ENCODE measurements around the gene DOCK10.

Gene DOCK10

DNA sequence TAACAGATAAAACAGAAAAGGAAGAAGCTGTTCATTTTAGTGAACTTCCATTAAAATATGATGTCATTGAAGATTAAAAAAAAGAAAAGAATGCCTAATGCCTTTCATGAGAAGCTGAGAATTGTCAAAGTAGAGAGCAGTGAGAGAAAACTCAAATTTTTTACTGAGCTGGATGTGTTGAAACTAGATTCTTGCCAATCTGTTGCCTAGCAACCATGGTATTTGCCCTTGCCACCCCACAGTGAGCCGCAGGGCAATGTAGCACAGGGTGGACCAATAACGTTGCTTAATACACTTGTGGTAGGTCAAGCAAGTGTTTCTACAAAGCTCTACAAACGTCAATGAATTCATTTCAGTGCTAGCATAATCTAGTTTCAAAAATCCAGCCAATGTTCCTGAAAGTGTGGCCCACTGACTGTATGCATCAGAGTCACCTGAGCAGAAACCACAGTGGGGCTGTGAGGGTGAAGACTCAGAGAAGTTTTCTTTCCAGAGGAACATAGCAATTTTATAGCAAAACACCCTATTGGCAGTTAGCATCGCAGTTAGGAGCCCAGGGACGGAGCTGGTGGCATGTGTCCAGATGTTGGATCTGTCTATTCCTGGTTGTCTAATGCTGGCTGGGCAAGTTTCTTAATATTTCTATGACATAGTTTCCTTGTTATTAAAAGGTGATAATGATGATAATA lies 132.2 kb downstream of the DOCK10 start:
- no peak for DNase-seq

DNA sequence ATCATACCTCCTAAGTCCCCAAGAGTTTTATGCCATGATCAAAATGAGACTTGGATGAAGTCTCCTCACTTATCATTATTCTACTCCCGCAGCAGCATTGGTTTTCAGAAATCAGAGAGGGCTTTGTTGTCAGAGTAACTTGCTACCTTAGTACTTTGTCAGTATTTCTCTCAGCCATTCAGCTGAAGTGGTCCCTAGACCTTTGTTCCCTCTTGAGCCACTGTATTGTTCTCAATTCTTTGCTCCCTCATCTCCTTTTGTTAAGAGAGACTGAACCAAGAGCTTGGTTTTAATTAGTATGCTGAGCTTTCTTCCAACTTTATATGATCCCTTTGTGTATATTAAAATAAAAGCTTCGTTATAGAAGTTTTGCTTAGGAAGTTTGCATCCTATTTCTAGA lies 133.4 kb downstream of the DOCK10 start:
- no peak for DNase-seq

DNA sequence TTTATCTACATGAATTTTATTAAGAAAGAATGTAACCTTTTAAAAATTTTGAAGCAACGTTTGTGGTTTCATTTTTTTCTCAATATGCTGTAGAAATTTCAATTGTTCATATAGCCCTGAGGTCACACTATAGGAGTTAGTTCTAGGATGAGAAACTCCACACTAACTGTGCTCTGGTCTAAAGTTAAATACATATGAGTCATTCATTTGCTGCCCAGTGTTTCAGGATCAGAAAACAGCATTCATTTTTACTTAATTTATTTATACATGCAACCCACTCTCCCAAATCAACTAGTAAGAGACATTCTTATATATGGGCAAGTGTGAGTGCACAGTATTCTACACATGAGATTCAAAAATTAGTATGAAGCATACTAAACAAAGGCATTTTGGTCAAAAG lies 137.9 kb downstream of the DOCK10 start:
- no peak for DNase-seq

DNA sequence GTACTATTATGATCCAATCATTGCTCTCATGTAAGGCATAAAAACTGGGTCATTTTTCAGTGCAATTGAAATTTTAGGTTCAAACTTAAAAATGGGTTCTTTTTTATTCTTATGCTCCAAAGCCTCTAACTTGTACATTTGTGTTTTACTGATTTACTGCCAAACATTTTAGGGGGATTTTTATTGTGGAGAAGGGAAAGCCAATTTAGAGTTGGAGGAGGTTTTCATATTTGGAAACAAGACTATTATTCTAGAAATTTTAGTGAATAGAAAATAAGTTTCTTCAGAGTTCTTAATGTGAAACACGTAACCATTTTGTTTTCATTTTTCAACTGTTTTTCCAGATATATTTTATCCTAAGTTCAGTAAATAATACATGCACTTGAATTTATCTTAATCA lies 138.6 kb downstream of the DOCK10 start:
- no peak for DNase-seq

DNA sequence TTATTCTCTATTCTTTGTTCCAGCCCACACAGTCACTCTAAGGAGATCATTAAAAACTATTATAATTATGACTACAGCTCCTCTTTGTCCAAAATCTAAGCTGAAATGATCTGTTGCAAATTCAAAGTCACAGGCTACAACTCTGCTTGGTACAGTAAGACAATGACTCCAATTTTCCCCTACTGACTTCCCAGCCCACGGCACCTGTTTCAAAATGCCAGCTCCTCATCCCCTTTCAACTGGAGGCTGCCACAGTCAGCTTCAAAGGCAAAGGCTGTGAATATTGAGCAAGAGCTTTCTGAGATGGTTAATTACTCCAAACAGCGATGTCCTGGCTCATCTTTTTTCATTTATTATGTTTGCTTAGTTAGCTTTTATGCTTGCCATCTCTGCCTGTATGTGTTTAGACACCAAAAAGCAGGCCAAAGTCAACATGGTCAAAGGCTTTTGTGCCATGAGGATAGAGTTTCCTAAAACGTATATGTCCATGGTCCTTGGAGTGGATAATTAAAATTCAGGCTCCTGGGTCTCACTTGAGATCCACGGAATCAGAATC lies 141.1 kb downstream of the DOCK10 start:
- DNase-seq: no peak

DNA sequence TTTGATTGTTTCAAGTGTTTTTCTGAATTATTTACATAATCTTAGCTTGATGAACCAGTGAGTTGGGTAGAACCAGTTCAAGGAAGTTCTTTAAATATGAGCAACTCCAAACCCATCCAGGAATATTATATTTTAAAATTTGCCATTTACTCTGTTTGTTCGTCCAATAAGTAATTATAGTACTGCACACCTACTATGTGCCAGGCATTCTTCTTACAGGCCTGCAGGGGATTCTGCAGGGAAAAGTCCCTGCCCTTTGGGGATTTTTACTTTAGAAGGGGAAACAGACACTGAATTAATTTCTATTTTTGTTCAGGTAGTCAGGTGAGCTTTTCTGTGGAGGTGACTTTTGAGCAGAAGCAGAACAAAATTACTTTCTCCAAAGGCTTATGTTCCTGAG lies 146.9 kb downstream of the DOCK10 start:
- DNase-seq: no peak

DNA sequence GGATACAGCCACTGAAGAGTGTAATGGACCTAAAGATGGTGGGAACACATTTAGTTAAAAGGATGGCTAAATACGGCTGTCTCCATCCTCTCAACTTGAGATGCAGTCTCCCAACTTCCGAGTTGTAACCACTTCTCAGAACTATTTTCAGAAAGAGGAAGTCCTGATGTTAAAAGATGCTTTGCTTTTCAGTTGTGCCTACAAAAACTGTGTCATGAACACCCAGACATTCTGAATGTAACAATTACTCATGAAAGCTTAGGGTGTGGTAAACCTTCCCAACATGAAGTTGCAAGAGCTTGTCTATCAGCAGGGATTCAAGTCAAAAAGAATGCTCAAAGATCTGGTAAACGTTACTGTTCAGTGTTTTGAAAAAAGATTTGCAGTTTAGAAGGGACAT lies 147.9 kb downstream of the DOCK10 start:
- no peak for DNase-seq

DNA sequence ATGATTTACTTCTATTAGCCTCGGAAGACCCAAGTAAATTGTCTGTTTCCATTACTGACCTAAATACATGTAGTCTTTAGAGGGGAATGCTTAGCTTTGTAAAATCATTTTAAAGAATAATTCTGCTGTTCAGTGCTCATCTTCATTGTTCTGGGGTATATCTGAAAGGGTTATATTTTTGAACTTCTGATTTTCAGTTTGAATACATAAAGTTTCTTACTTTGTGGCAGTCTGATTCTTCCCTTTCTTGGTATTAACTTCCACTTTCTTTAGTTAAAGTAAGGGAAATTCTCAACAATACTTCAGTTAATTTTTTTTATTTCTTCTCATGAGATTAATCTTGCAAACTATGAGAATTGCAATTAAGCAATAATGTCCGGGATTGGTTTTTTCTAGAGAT lies 148.4 kb downstream of the DOCK10 start:
- no peak for DNase-seq

DNA sequence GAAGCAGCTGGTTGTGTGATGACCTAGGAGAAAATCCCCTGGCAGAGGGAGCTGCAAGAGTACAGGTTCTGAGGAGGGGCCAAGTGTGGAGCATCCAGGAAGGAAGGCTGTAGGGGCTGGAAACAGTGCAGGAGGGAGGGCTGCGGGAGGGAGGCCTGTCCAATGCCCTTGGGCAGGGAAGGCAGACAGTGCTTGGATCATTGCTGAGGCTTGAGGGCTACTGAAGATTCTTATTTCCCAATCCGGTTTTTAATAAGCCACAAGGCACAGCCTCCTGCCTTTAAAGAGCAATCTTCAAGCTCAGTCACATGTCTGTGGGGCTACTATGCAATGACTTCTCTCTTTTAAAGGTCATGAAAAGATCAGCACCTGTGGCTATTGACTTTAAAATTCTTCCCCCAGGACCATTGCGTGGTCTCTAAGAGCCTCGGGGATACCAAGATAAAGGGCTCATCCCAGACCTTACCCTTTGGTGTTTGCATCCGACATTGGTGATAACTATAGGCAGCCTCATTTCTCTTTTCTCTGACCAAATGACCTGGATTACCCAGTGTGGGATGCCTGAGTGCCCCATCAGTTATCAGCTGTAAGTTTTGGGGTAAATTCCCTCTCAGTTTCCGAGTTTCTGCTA lies 149.6 kb downstream of the DOCK10 start:
- no peak for DNase-seq

DNA sequence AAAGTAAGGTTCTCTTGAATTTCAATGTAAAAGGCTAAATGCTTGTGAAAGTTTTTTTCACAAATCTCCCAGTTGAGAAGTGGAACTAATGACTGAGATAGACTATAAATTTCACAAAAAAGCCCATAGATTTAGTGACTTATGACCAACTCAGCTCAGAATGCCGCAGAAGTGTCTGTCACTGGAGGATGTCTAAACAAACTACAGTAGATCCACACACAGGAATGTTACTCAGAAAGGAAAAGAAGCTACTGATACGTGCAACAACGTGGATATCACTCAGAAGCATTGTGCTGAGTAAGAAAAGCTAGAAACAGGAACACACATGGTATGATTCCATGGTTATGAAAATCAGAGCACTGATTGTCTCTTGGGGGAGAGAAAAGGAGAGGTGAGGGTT lies 151.9 kb downstream of the DOCK10 start:
- no peak for DNase-seq

DNA sequence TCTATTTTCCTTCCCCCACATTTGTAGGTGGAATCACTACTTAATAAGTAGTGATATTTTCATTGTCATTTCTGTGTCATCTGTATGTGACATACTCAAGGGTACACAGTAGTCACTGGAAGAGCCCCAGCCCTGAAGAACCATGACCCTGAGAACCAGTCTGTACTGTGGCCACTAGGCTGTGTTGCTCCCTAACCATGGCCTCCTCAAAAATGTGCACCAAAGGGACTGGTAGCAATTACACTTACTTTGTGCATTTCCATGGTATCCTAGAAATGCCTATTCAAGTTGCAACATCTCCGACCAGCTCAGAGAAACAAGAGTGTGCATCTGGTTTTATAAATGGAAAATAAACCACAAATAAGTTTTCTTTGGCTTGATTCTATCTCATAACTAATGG lies 155.1 kb downstream of the DOCK10 start:
- DNase-seq: no peak

DNA sequence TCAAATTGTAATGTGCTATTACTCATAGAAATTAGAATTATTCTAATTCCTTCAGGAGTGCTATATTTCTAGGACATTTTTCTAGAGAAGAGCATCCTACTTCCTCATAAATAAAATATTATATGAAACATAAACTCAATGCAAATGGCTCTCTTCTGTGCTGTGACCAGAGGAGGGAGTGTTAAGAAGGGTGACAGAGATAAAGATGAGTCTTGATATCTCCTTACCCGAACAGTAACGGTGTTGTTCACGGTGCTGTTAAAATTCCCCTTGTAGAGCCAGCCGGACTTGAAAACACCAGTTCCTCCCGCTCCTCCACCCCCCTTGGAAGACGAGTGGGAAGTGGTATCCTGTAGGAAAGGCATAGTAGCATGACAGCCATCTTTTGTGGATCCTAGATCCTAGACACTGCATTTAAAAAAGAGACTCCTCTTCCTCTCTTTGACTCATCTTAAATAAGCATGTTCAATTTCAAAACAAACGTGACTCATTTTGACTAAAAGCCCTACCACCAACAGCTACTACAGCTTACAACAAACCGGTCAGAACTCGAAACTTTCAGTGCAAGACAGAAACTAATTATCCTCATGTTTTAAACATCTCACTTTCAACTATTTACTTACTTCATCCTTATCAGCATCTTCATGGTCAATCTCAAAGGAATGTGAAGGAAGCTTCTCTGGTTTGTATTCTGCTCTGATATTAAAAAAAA lies 156.3 kb downstream of the DOCK10 start:
- no peak for DNase-seq

DNA sequence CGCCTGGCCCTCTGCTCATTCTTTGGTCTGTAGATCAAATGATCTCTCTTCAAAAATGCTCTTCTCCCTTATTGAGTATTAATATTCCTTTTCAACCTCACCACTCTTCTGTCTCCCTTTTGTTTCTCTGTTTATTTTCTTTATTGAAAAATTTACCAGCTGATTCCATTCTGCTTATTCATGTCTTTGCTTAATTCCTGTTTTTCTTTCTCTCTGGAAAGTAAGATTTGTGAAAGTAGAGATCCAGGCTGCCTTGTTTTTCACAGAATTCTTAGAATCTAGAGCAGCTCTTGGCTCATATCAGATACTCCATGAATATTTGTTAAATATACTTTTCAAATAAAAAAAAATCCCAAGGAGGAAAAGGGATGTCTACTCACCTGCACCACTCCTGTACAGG lies 157.0 kb downstream of the DOCK10 start:
- no peak for DNase-seq

DNA sequence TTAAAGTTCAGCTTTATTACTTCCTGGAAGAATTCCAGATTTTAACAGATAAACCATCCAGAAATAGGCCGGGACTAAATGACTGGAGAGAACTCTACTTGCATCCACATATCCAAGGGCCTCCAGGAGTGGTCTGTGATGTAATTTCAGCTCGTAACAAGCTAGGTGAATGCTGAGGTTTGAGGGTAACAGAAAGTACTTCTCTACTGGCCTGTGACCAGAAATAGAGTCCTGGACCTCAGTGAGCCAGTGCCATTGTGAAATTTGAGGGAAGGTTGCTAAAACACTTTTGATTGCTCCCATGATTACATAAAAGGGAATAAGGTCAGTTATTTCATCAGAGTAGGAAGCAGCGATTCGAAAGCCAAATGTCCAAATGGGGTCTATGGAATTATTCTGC lies 158.1 kb downstream of the DOCK10 start:
- no peak for DNase-seq

DNA sequence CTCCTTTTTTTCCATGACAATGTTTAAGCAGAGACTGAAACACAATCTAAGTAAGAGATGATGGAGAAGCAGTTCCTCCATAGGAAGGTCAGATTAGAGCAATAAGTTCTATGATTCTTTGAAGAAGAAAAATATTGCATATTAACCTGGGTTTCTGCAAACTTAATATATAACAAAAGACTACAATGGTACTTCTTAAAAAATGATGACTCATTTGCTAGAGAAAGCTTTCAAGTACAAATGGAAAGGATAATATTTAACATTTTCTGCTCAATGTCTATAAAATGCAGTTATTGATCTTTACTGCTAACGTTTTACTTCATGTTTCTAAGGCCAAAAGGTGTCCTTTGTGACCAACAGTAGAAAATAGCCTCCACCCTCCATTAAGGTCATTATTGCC lies 158.6 kb downstream of the DOCK10 start:
- no peak for DNase-seq

DNA sequence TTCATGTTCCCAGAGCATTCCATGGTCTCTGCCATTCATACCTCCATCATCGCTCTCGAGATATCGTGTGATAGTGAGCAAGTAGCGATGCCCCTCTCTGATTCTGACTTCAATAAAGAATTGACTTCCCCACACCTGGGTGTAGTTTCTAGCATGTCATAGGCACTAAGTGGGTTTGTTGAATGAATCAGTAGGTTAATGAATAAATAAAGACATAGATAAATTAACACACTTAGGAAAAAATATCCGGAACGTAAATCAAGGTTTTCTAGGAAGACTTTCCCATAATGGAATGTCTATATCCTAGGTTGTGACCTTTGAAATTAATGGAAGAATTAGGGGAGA lies 159.1 kb downstream of the DOCK10 start:
- no peak for DNase-seq

DNA sequence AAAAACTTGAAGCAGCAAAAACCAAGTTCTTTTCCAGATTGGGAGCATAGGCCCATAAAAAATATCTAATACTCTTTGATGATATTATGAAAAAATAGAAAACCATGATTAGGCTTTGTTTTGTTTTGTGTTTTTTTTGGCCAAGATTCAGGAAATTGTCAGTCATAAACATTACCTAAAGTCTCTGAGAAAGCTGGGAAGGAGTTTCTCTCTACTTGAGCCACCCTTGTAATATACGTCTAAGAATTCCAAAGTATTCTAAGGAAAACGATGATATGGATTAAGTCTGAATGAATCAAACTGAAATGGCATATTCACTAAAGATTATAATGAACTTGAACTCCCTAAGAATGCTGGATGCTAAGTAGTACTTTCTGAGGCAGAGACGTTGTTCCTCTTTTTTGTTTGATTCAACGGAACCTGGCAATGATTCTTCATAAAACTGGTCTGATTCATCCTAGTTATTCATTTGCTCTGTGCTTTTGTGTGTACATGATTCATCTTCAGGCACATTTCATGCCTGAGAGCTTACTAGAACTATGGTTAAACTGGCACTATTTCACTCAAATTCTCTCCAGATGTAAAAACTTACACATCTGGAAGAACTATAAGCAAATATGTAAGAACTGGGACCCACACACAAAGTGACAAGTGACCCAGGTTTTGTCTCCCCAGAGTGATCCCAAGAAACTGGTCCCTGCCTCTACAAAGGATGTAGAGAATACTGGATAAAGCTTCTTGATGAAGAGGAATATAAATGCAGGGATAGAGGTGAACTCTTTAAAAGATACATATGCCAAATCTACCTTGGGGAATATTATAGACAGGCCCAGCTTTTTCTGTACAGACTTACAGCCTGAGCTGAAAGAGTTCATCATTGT lies 159.7 kb downstream of the DOCK10 start:
- DNase-seq: no peak

DNA sequence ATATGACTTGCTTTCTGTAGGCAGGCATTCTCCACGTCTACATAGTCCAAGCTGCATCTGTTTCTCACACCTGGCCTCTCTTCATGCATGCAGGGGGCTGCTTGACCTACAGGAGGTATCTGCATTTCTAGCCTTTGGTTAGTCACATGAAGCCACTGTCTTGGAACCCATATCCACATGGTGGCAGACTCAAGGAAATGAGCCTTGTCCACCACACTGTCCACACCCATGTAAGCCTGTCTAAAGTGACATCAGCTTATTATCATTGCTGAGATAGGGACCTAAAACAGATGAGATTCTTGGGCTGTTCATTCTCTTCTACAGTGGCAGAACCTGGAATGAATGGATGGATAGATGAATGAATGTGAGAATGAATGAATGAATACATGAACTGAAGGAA lies 160.4 kb downstream of the DOCK10 start:
- no peak for DNase-seq

DNA sequence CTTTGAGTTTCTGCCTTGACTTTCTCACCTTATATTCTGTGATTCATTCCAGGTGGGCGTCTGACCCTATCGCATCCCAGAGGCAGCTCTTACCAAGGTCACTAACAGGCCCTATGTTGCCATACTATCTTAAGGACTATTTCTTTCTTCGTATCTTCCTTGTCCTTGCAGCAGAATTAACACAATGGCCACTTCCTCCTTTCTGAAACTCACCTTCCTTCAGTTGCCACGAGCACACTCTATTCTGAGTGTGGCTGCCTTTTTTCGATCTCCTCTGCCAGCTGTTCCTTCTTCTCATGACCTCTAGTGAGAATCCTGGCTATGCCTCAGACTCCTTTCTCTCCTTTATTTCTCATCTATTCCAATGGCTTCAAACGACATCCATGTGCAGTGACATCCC lies 165.7 kb downstream of the DOCK10 start:
- DNase-seq: no peak

DNA sequence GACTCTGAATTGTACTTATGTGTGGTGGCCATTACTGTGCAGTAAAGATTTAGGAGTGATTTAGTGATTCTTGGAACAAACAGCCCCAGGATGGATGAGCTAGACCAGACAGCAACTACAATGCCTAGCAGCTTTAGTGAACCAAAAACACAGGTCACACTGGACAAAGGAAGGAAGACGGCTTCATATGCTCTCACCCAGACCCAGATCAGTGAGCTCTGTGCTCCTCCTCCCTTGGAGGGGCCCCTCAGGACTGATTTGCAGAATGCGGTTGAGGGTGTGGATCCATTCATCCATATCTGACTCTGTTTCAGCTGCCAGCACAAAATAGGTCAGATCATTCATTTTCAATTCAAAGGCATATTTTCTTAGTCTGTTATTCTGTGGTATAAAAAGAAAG lies 166.4 kb downstream of the DOCK10 start:
- DNase-seq: no peak

DNA sequence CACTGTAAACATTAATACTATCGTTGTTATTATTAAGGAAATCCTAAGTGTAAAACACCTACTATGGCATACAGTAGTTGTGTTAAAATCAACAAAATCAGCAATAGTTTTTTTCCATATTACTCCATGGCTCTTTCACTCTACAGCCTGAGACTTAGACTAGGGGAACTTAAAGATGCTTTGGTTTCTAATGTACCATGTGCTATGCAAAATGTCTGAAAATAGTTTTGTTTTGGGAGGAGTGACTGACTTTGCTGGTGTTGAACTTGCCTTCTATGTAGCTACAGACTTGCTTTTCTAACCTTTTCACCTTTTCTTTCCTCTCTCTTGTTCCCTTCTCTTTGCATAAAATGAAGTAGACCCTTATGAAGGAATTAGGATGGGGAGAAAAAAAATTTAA lies 167.1 kb downstream of the DOCK10 start:
- DNase-seq: no peak

DNA sequence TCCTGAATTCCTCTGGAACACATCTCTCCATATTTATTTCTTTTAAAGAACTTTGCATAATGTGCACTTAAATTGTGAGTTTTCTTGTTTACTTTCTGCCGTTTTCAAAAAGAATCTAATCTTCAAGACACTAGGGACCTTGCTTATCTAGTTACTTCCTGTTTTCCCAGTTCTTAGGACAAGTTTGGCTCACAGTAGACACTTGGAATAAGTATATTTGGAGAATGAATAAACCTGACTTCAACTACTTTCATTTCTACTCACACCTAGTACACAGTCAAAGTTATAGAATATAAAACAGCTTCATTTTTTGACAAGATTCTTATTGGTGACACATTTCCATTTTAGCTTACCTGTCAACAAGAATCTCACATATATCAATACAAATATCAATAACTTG lies 170.5 kb downstream of the DOCK10 start:
- DNase-seq: no peak

DNA sequence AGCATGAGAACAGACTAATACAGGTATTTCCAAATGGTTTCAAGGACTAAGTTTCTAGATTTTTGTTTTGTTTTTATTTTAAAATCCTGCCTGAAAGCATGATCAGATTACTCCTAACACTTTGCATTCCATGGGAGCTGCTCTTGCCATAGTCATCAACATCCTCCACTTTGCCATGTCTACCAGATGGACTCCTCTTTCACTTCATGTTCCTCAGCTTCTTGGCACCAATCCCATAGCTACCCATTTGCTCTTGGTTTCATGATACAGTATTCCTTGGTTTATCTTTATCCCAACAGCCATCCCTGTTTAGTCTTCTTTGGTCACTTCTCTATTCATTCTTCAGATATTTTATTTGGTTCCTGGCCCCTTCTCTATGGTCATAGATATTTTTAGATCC lies 171.9 kb downstream of the DOCK10 start:
- no peak for DNase-seq

Measured in stimulated activated CD4-positive, alpha-beta T cell treated with anti-CD3 and anti-CD28 coated beads, Interleukin-2, amount 100 ng/mL, for 24 hours (primary cell).